Tibial nerve (tissue), 3 donors: ENCODE data around the gene PRB3.

Experiments
- POLR2A ChIP-seq, 2 donors: fragments of 450-650 bp; IDR thresholded peaks; one replicate each; pipeline ENCODE4 v1.6.1; 2017; ENCODE audit warnings: antibody characterized with exemption in 2 of 2, mild to moderate bottlenecking in 2 of 2, moderate library complexity in 2 of 2
- TF ChIP-seq, protein P1 (sequence below), 5 experiments: fragments of 200-600 bp in 3 of 5; fragments of 450-650 bp in 2 of 5; sonication (generic) in 3 of 5; IDR thresholded peaks; one replicate each; pipeline ENCODE4 v1.5.1; 2016 to 2019; ENCODE audit warnings: antibody characterized with exemption in 5 of 5, mild to moderate bottlenecking in 3 of 5, moderate library complexity in 2 of 5

DNA sequence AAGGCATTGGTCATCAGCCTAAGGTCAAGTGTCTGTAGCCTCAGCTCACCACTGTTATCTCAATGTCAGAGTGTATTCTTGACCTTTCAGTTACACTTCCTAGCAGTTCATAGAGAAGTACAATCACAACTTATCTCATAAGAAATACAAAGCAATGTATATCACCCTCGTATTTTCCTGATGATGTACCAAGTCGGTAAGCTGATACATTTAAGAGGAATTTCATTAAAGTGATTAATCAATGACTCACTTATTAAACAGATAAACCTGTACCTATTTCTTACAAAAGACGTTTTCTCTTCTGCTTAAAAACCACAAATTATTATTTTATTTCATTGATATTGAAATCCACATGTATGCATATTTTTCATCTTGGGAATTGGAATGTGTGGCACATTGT is 3.9 kb upstream of the PRB3 start:
- TF ChIP-seq, protein P1, sequence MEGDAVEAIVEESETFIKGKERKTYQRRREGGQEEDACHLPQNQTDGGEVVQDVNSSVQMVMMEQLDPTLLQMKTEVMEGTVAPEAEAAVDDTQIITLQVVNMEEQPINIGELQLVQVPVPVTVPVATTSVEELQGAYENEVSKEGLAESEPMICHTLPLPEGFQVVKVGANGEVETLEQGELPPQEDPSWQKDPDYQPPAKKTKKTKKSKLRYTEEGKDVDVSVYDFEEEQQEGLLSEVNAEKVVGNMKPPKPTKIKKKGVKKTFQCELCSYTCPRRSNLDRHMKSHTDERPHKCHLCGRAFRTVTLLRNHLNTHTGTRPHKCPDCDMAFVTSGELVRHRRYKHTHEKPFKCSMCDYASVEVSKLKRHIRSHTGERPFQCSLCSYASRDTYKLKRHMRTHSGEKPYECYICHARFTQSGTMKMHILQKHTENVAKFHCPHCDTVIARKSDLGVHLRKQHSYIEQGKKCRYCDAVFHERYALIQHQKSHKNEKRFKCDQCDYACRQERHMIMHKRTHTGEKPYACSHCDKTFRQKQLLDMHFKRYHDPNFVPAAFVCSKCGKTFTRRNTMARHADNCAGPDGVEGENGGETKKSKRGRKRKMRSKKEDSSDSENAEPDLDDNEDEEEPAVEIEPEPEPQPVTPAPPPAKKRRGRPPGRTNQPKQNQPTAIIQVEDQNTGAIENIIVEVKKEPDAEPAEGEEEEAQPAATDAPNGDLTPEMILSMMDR (IDR thresholded peaks at IDR 0.05), result no peak
- no peak for TF ChIP-seq POLR2A (IDR thresholded peaks at IDR 0.05)
